ENCODE results near the gene GRWD1.

Gene GRWD1

GRCh38 chr19:48461651-48461981 is 15.8 kb downstream of the GRWD1 start:
- DNase-seq = no peak

DNA sequence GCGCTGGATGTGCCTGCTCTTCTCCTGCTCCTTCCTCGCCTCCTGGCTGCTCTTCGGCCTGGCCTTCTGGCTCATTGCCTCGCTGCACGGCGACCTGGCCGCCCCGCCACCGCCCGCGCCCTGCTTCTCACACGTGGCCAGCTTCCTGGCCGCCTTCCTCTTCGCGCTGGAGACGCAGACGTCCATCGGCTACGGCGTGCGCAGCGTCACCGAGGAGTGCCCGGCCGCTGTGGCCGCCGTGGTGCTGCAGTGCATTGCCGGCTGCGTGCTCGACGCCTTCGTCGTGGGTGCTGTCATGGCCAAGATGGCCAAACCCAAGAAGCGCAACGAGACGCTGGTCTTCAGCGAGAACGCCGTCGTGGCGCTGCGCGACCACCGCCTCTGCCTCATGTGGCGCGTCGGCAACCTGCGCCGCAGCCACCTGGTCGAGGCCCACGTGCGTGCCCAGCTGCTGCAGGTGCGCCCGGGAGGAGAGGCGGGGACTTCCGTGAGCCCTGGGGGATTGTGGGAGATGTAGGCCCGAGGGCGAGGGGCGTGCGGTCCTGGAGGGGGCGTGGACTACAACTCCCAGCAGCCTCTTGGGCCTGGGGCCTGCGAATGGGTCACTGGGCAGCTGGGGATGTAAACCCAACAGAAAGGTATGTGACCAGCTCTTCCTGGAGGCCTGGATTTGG is 16.3 kb downstream of the GRWD1 start:
- no peak for DNase-seq

- no peak for DNase-seq
Observed at GRCh38 chr19:48465215-48465614, 19.4 kb downstream of the GRWD1 start.

GRCh38 chr19:48466561-48467325 is 21.0 kb downstream of the GRWD1 start:
- DNase-seq = no peak

GRCh38 chr19:48468772-48469288 is 23.0 kb downstream of the GRWD1 start:
- peak; percentile 98 for DNase-seq

DNA sequence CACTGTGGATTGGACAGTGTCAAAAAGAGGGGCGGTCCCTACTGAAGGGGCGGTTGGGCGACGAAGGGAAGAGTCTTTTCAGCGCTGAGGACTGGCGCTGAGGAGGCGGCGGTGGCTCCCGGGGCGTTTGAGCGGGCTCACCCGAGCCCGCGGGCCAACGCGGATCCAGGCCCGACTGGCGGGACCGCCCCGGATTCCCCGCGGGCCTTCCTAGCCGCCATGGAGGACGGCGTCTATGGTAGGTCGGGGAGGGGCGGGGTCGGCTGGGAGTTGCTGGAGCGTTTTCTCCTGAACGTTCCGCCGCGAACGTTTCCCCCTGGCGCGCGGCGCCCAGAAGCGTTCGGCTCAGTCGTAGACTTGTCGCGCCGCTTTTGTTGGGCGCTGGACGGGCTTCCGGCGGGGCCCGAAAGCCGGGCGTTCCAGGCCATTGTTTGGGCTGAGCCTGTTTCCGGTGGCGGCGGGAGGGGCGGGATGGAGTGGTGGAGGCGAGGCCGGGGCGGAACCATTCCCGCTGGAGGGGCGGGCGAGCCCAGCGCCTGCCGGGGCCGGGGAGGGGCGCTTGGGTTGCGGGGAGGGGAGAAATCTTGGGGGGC is 23.6 kb downstream of the GRWD1 start, which contains the start of gene CYTH2:
CYTH2 (plus strand) TSS at position 81 of the 593 bp plus-strand sequence; CDS start at position 220, 139 bp downstream.
- peak; percentile 76 for DNase-seq

- no peak for DNase-seq
Observed at GRCh38 chr19:48469934-48470680, 24.3 kb downstream of the GRWD1 start.

- no peak for DNase-seq
Observed at GRCh38 chr19:48470856-48471255, 25.1 kb downstream of the GRWD1 start.

DNA sequence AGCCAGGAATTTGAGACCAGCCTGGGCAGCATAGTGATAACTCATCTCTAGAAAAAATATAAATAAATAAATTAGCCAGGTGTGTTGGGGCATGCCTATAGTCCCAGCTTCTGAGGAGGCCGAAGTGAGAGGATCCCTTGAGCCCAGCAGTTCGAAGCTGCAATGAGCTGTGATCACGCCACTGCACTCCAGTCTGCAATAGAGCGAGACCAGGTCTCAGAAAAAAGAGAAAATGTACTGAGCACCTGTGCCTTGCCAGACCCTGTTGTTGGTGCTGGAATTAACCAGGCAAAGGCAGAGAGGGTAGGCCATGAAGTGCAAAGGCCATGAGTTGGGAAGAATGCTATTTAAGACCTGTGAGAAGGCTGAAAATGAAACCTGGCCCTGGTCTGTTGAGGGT is 26.1 kb downstream of the GRWD1 start:
- DNase-seq = no peak

GRCh38 chr19:48473161-48473966 is 27.6 kb downstream of the GRWD1 start:
- DNase-seq = no peak

GRCh38 chr19:48474084-48474592 is 28.4 kb downstream of the GRWD1 start:
- no peak for DNase-seq

- DNase-seq = no peak
Observed at GRCh38 chr19:48475369-48476068, 29.7 kb downstream of the GRWD1 start.

- no peak for DNase-seq
Observed at GRCh38 chr19:48476176-48476575, 30.4 kb downstream of the GRWD1 start.

- no peak for DNase-seq
Observed at GRCh38 chr19:48477067-48477685, 31.4 kb downstream of the GRWD1 start.

GRCh38 chr19:48477698-48478338 is 32.0 kb downstream of the GRWD1 start:
- no peak for DNase-seq

DNA sequence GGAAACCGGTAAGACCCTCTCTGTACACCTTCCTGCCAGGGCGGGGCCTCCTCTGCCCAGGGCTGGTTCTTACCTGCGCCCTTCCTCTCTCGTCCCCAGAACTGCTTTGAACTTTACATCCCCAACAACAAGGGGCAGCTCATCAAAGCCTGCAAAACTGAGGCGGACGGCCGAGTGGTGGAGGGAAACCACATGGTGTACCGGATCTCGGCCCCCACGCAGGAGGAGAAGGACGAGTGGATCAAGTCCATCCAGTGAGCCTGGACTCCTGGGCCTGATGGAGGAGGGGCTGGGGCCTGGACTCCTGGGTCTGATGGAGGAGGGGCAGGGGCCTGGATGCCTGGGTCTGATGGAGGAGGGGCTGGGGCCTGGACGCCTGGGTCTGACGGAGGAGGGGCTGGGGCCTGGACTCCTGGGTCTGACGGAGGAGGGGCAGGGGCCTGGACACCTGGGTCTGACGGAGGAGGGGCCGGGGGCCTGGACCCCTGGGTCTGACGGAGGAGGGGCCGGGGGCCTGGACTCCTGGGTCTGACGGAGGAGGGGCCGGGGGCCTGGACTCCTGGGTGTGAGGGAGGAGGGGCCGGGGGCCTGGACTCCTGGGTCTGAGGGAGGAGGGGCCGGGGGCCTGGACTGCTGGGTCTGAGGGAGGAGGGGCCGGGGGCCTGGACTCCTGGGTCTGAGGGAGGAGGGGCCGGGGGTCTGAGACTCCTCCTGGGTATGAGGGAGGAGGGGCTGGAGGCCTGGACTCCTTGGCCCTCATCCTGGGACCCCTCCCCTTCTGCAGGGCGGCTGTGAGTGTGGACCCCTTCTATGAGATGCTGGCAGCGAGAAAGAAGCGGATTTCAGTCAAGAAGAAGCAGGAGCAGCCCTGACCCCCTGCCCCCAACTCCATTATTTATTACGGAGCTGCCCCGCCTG is 32.8 kb downstream of the GRWD1 start:
- DNase-seq = no peak

- DNase-seq = no peak
Observed at GRCh38 chr19:48479686-48480085, 33.9 kb downstream of the GRWD1 start.

DNA sequence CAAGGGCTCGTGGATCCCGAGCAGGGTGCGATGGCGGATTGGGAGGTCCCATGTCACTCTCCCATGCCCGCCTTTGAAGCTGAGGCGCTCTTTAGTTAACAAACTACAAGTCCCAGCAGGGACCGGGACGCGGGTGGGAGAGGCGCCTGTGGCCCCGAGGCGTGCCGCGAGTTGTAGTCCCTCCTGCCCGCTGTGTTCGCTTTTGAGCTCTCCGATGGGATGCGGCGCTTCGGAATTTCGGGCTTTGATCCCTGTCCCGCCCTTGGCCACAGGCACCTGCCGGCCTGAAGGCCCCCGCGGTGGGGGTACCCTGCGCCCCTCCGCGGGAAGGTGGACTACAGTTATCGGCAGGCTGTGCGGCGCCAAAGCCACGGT is 34.4 kb downstream of the GRWD1 start:
- DNase-seq = no peak

Data from activated CD4-positive, CD25-positive, alpha-beta regulatory T cell treated with anti-CD3 and anti-CD28 coated beads, Interleukin-2, amount 50 U/mL, for 72 hours (primary cell).